ENCODE data around the gene WDR19.
A peak's percentile ranks its signal among the peaks of the same experiment; 100 is the strongest.

The WDR19 gene

GRCh38 chr4:39295784-39296183, 113.5 kb downstream of the WDR19 start:
- Mint-ChIP-seq H3K4me1 (ENCODE audit: low read depth) (peaks cover 2% of the 10 kb centered on the region), H3K27ac (no peak overlapping the region), H3K27me3 (ENCODE audit: low read depth) (no peaks in the 10 kb centered on the region), H3K4me3 (no peak overlapping the region), H3K9me3 (peaks cover 3% of the 10 kb centered on the region), H3K36me3 (ENCODE audit: low read depth) (peaks cover 62% of the 10 kb centered on the region)

DNA sequence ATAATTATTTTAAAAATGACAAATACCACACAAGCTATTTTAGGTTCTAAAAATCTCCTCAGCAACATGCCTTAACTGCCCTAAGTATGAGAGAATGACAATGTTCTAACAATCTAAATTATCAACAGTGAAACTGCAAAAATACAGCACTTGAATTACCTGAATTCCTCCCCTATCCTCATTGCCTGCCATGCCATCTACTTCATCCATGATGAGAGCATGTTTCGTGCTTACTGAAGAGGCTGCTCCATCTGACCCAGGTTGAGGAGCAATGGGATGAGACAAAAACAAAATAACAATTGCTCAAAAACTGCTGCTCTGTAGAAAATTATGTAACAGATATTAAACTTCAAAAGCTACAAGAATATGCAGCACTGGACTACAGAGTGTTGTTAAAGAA, 120.6 kb downstream of the WDR19 start:
- no peak overlapping the region for H3K27ac Mint-ChIP-seq
- H3K4me3 Mint-ChIP-seq = no peak overlapping the region
- peaks cover 49% of the 10 kb centered on the region for H3K36me3 Mint-ChIP-seq (ENCODE audit: low read depth)
- peaks cover 8% of the 10 kb centered on the region for H3K4me1 Mint-ChIP-seq (ENCODE audit: low read depth)
- no peaks in the 10 kb centered on the region for H3K27me3 Mint-ChIP-seq (ENCODE audit: low read depth)
- H3K9me3 Mint-ChIP-seq = no peaks in the 10 kb centered on the region

DNA sequence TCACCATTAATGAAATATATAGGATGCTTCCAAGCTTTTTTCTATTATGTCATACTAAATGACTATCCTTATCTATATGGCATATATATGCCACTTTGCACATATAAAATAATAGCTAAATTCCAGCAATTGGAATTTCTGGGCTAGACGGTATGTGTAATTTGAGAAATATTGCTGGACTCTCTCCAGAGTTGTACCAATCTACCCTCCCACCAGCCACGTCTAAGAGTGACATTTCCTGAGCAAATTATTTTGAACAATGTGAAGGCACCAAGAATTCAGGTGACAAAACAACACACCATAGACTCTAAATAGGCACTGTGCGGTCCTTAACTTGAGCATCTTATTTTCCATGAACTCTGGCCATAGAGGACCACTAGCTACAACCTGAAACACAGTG, 121.5 kb downstream of the WDR19 start:
- no peak overlapping the region for H3K4me3 Mint-ChIP-seq
- peaks cover 52% of the 10 kb centered on the region for H3K36me3 Mint-ChIP-seq (ENCODE audit: low read depth)
- peaks cover 8% of the 10 kb centered on the region for H3K4me1 Mint-ChIP-seq (ENCODE audit: low read depth)
- H3K9me3 Mint-ChIP-seq = no peaks in the 10 kb centered on the region
- H3K27me3 Mint-ChIP-seq (ENCODE audit: low read depth) = no peaks in the 10 kb centered on the region
- no peak overlapping the region for H3K27ac Mint-ChIP-seq

DNA sequence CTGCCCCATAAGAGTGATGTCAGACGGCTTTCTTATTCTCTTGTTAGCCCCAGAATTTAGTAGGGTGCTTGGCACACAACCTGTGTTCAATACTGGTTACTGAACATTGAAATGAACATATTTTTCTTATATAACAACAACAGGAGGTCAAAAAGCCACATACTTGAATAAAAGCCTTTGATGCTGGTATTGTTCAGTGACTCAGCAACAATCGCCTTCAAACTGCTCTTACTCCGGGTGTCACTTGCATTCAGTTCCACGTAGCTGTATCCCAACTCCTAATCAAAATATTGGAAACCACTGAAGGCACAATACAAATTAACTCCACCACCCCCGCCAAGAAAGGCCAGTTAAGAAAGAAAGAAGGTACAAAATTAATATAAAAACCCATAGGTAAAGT, 122.3 kb downstream of the WDR19 start:
- Mint-ChIP-seq H3K4me1 (ENCODE audit: low read depth) (peaks cover 8% of the 10 kb centered on the region), H3K36me3 (ENCODE audit: low read depth) (peaks cover 49% of the 10 kb centered on the region), H3K9me3 (no peaks in the 10 kb centered on the region), H3K27ac (no peak overlapping the region), H3K27me3 (ENCODE audit: low read depth) (no peaks in the 10 kb centered on the region), H3K4me3 (no peak overlapping the region)

GRCh38 chr4:39305912-39306677, 123.8 kb downstream of the WDR19 start:
- Mint-ChIP-seq H3K4me1 (ENCODE audit: low read depth) (peaks cover 6% of the 10 kb centered on the region), H3K9me3 (no peaks in the 10 kb centered on the region), H3K36me3 (ENCODE audit: low read depth) (peaks cover 45% of the 10 kb centered on the region), H3K27me3 (ENCODE audit: low read depth) (no peaks in the 10 kb centered on the region), H3K4me3 (no peak overlapping the region), H3K27ac (no peak overlapping the region)

- H3K27ac Mint-ChIP-seq = no peak overlapping the region
- no peaks in the 10 kb centered on the region for H3K9me3 Mint-ChIP-seq
- no peaks in the 10 kb centered on the region for H3K27me3 Mint-ChIP-seq (ENCODE audit: low read depth)
- H3K4me3 Mint-ChIP-seq = no peak overlapping the region
- H3K36me3 Mint-ChIP-seq (ENCODE audit: low read depth) = peaks cover 46% of the 10 kb centered on the region
- H3K4me1 Mint-ChIP-seq (ENCODE audit: low read depth) = peaks cover 6% of the 10 kb centered on the region
Observed at GRCh38 chr4:39308611-39309010, 126.3 kb downstream of the WDR19 start.

GRCh38 chr4:39312816-39313215, 130.5 kb downstream of the WDR19 start:
- no peaks in the 10 kb centered on the region for H3K27me3 Mint-ChIP-seq (ENCODE audit: low read depth)
- H3K36me3 Mint-ChIP-seq (ENCODE audit: low read depth) = peaks cover 33% of the 10 kb centered on the region
- H3K9me3 Mint-ChIP-seq = no peaks in the 10 kb centered on the region
- no peaks in the 10 kb centered on the region for H3K4me1 Mint-ChIP-seq (ENCODE audit: low read depth)
- no peak overlapping the region for H3K4me3 Mint-ChIP-seq
- H3K27ac Mint-ChIP-seq = no peak overlapping the region

DNA sequence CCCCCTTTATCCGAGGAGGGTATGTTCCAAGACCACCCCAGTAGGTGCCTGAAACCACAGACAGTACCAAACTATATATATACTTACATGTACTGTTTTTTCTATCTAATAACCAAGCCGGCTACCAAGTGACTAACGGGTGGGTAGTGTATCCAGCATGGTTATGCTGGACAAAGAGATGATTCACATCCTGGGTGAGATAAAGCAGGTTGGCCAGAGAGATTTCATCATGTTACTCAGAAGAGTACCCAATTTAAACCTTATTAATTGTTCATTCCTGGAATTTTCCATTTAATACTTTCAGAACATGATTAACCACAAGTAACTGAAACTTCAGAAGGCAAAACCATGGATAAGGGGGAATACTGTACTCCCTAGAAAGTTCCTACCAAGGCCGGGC, 137.3 kb downstream of the WDR19 start:
- no peak overlapping the region for H3K4me3 Mint-ChIP-seq
- peaks cover 23% of the 10 kb centered on the region for H3K36me3 Mint-ChIP-seq (ENCODE audit: low read depth)
- no peak overlapping the region for H3K27ac Mint-ChIP-seq

GRCh38 chr4:39320381-39321115, 138.2 kb downstream of the WDR19 start:
- Mint-ChIP-seq H3K36me3 (ENCODE audit: low read depth) (peaks cover 29% of the 10 kb centered on the region), H3K27me3 (ENCODE audit: low read depth) (no peaks in the 10 kb centered on the region), H3K4me1 (ENCODE audit: low read depth) (peaks cover 3% of the 10 kb centered on the region), H3K9me3 (no peaks in the 10 kb centered on the region), H3K27ac (peak overlapping the region; percentile 7), H3K4me3 (no peak overlapping the region)

More for the DNA sequence above, 137.3 kb downstream of the WDR19 start:
- no peaks in the 10 kb centered on the region for H3K27me3 Mint-ChIP-seq (ENCODE audit: low read depth)
- H3K9me3 Mint-ChIP-seq = no peaks in the 10 kb centered on the region
- no peaks in the 10 kb centered on the region for H3K4me1 Mint-ChIP-seq (ENCODE audit: low read depth)

DNA sequence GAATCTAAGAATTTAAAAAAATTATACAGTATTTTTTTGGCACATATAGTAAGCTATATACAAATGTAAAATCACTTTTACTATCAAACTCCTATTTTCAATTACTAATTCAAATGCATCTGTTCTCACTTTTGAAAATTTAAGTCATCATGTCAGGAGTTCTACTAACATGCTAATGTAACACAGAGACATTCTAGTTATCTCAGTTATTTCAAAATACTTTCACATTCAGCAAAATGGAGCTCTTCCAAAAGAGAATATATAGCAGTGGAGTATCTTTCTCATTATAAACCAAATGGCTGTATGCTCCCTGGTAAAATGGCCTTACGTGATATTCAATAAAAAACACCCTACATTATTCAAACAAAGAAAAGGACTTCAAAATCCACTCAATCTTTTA, 141.5 kb downstream of the WDR19 start:
- Mint-ChIP-seq H3K36me3 (ENCODE audit: low read depth) (peaks cover 42% of the 10 kb centered on the region), H3K9me3 (no peaks in the 10 kb centered on the region), H3K27ac (no peak overlapping the region), H3K4me3 (no peak overlapping the region), H3K4me1 (ENCODE audit: low read depth) (peaks cover 7% of the 10 kb centered on the region), H3K27me3 (ENCODE audit: low read depth) (no peaks in the 10 kb centered on the region)

- peaks cover 7% of the 10 kb centered on the region for H3K4me1 Mint-ChIP-seq (ENCODE audit: low read depth)
- H3K9me3 Mint-ChIP-seq = no peaks in the 10 kb centered on the region
- no peaks in the 10 kb centered on the region for H3K27me3 Mint-ChIP-seq (ENCODE audit: low read depth)
- no peak overlapping the region for H3K27ac Mint-ChIP-seq
- H3K36me3 Mint-ChIP-seq (ENCODE audit: low read depth) = peaks cover 44% of the 10 kb centered on the region
- no peak overlapping the region for H3K4me3 Mint-ChIP-seq
Observed at GRCh38 chr4:39324446-39324845, 142.1 kb downstream of the WDR19 start.

GRCh38 chr4:39324897-39325613, 142.7 kb downstream of the WDR19 start:
- Mint-ChIP-seq H3K9me3 (no peaks in the 10 kb centered on the region), H3K36me3 (ENCODE audit: low read depth) (peaks cover 44% of the 10 kb centered on the region), H3K27ac (no peak overlapping the region)

GRCh38 chr4:39326468-39326977, 144.2 kb downstream of the WDR19 start:
- Mint-ChIP-seq H3K36me3 (ENCODE audit: low read depth) (peaks cover 38% of the 10 kb centered on the region), H3K9me3 (no peaks in the 10 kb centered on the region), H3K27me3 (ENCODE audit: low read depth) (no peaks in the 10 kb centered on the region), H3K4me1 (ENCODE audit: low read depth) (peaks cover 11% of the 10 kb centered on the region), H3K4me3 (no peak overlapping the region), H3K27ac (no peak overlapping the region)

More at GRCh38 chr4:39324897-39325613, 142.7 kb downstream of the WDR19 start:
- Mint-ChIP-seq H3K4me3 (no peak overlapping the region), H3K27me3 (ENCODE audit: low read depth) (no peaks in the 10 kb centered on the region), H3K4me1 (ENCODE audit: low read depth) (peaks cover 7% of the 10 kb centered on the region)

- Mint-ChIP-seq H3K4me3 (no peak overlapping the region), H3K4me1 (ENCODE audit: low read depth) (peaks cover 8% of the 10 kb centered on the region), H3K36me3 (ENCODE audit: low read depth) (peaks cover 27% of the 10 kb centered on the region), H3K9me3 (no peaks in the 10 kb centered on the region), H3K27me3 (ENCODE audit: low read depth) (no peaks in the 10 kb centered on the region), H3K27ac (no peak overlapping the region)
Observed at GRCh38 chr4:39330353-39330752, 148.0 kb downstream of the WDR19 start.
